Cardiac muscle cell (in vitro differentiated cells and primary cell): ENCODE measurements around the gene CTU2. TPM values are rescaled to one million over a fixed set of nuclear protein-coding genes. Genes with fewer than 3 reads are reported as not detected.

Experiments used
- DNase-seq, 2 donors: peaks; one replicate each; pipeline versions ENCODE4 v3.0.0 to v3.0.0-alpha.2; 2010 to 2017; ENCODE audit warnings: low read depth in 1 of 2, low spot score in 1 of 2
- H3K27ac ChIP-seq: fragments of 200-600 bp; sonication (generic); 2 replicates; pipeline ENCODE4 v1.5.1; 2016
- H3K27me3 ChIP-seq: fragments of 200-600 bp; sonication (generic); 2 replicates; pipeline ENCODE4 v1.6.0; 2016; ENCODE audit warnings: control low read depth
- H3K36me3 ChIP-seq: fragments of 200-600 bp; sonication (generic); 2 replicates; pipeline ENCODE4 v1.5.1; 2016; ENCODE audit warnings: control low read depth
- H3K4me1 ChIP-seq: fragments of 200-600 bp; sonication (generic); 2 replicates; pipeline ENCODE4 v1.8.1; 2017; ENCODE audit warnings: low read depth, mild to moderate bottlenecking, mixed run types
- H3K4me3 ChIP-seq: fragments of 200-600 bp; sonication (generic); 2 replicates; pipeline ENCODE4 v1.5.1; 2016; ENCODE audit warnings: mild to moderate bottlenecking
- H3K9me3 ChIP-seq: fragments of 200-600 bp; sonication (generic); 2 replicates; pipeline ENCODE4 v1.5.1; 2017; ENCODE audit warnings: low read depth, mild to moderate bottlenecking, control low read depth
- CTCF ChIP-seq: IDR thresholded peaks from 2 replicates; pipeline ENCODE4 v1.5.1; 2012; ENCODE audit warnings: low read depth, mild to moderate bottlenecking, low read length
- polyA plus RNA-seq: library from polyadenylated mRNA; unstranded; fragments of >200 nt; fragmentation: Nextera tagmentation; extraction: Ambion mirVana; gene quantifications from 2 replicates; pipeline ENCODE4 v1.2.1, GENCODE V29; 2016
- total RNA-seq: library from RNA; depleted of rRNA; stranded (reverse); fragments of >200 nt; gene quantifications from 2 replicates; pipeline ENCODE4 v1.2.3, GENCODE V29; 2016

Gene CTU2
- total and polyA plus RNA-seq, 2 experiments from 2014 or later = 9.2 to 10.8 TPM

- DNase-seq = no peak
- Histone ChIP-seq H3K27me3 (no peaks in the 10 kb centered on the region), H3K4me1 (no peaks in the 10 kb centered on the region), H3K9me3 (no peaks in the 10 kb centered on the region), H3K4me3 (no peak overlapping the region), H3K36me3 (peaks cover 9% of the 10 kb centered on the region), H3K27ac (no peak overlapping the region)
- TF ChIP-seq CTCF = no peak
Observed at GRCh38 chr16:88712362-88712979, 6.2 kb downstream of the CTU2 start.

- H3K4me1 ChIP-seq = no peaks in the 10 kb centered on the region
- H3K36me3 ChIP-seq = peaks cover 9% of the 10 kb centered on the region
- no peak overlapping the region for H3K27ac ChIP-seq
- no peak for TF ChIP-seq CTCF
- H3K27me3 ChIP-seq = no peaks in the 10 kb centered on the region
- H3K4me3 ChIP-seq = no peak overlapping the region
- no peak for DNase-seq
- no peaks in the 10 kb centered on the region for H3K9me3 ChIP-seq
Observed at GRCh38 chr16:88713054-88713453, 6.8 kb downstream of the CTU2 start.

GRCh38 chr16:88713568-88714419 is 7.5 kb downstream of the CTU2 start:
- no peak overlapping the region for H3K4me3 ChIP-seq
- H3K36me3 ChIP-seq = peaks cover 9% of the 10 kb centered on the region
- no peak for DNase-seq
- H3K4me1 ChIP-seq = no peaks in the 10 kb centered on the region
- H3K27ac ChIP-seq = no peak overlapping the region
- no peak for TF ChIP-seq CTCF
- H3K9me3 ChIP-seq = no peaks in the 10 kb centered on the region
- no peaks in the 10 kb centered on the region for H3K27me3 ChIP-seq

GRCh38 chr16:88714420-88715302 is 8.4 kb downstream of the CTU2 start:
- TF ChIP-seq CTCF = no peak
- H3K36me3 ChIP-seq = peaks cover 9% of the 10 kb centered on the region
- no peak overlapping the region for H3K27ac ChIP-seq

More at GRCh38 chr16:88714420-88715302, 8.4 kb downstream of the CTU2 start:
- no peaks in the 10 kb centered on the region for H3K9me3 ChIP-seq
- no peak overlapping the region for H3K4me3 ChIP-seq
- H3K4me1 ChIP-seq = no peaks in the 10 kb centered on the region
- DNase-seq = no peak
- no peaks in the 10 kb centered on the region for H3K27me3 ChIP-seq
